Measurements from ENCODE around the gene MCF2L2. TPM values are rescaled to one million over a fixed set of nuclear protein-coding genes. Genes with fewer than 3 reads are reported as not detected.

The MCF2L2 gene, protein sequence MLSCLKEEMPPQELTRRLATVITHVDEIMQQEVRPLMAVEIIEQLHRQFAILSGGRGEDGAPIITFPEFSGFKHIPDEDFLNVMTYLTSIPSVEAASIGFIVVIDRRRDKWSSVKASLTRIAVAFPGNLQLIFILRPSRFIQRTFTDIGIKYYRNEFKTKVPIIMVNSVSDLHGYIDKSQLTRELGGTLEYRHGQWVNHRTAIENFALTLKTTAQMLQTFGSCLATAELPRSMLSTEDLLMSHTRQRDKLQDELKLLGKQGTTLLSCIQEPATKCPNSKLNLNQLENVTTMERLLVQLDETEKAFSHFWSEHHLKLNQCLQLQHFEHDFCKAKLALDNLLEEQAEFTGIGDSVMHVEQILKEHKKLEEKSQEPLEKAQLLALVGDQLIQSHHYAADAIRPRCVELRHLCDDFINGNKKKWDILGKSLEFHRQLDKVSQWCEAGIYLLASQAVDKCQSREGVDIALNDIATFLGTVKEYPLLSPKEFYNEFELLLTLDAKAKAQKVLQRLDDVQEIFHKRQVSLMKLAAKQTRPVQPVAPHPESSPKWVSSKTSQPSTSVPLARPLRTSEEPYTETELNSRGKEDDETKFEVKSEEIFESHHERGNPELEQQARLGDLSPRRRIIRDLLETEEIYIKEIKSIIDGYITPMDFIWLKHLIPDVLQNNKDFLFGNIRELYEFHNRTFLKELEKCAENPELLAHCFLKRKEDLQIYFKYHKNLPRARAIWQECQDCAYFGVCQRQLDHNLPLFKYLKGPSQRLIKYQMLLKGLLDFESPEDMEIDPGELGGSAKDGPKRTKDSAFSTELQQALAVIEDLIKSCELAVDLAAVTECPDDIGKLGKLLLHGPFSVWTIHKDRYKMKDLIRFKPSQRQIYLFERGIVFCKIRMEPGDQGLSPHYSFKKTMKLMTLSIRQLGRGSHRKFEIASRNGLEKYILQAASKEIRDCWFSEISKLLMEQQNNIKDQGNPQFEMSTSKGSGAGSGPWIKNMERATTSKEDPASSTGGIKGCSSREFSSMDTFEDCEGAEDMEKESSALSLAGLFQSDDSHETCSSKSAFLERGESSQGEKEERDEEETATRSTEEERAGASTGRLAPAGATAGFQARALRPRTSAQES
- total RNA-seq (2022; extraction: Qiagen RNA extraction; ENCODE audit: low read depth) = 0.07 to 0.55 TPM (median 0.13 TPM) in 4 of 5 replicates, not detected in the other

DNA sequence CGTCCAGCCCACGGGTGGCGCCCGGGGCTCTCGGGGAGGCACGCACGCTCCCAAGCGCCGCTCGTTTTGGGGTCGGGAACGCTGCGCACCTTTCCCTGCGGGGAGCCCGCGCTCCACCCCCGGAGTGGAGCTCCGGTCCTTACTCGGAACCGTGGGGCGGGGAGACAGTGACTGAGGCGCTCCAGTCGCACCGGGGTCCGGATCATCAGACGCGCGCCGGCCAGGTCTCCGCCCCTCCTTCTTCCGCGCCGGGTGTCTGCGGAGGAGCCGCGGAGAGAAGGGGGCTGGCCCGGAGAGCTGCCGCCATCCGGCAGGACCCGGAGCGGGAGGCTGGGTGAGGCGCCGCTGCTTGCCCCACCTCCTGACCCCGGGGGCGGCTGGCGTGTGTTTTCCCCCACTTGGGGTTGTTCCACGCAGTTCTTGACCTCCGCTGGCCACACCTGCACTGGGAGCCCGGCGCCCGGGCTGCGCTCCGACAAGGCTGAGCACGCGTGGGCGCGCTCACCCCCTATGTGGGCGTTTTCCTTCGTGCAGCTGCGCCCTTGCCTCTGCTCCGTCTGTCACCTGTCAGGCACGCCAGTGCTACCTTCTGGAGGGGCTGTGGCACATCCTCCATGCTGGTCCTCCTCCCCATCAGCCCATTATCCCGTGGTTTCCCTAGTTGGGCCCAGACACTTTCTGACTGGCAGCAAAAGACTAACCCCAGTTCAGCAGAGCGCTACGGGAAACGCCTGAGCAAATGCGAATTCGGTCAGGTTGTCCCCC is at the start of gene MCF2L2:
MCF2L2 (minus strand) TSS at position 173 of the 765 bp plus-strand sequence. CDS start 642 bp downstream, outside the sequence.

GRCh38 chr3:183252973-183253527 is 175.4 kb downstream of the MCF2L2 start, which contains the start of gene B3GNT5:
Gene B3GNT5 (plus strand): TSS chr3:183253253. CDS start chr3:183269799, 16,546 bp downstream.

Other genes starting within 250 kb of the MCF2L2 start
- gene B3GNT5, start 175.4 kb downstream of the MCF2L2 start, total RNA-seq (2022; extraction: Qiagen RNA extraction; ENCODE audit: low read depth) = 12.7 to 17.8 TPM (median 16.2 TPM) in 5 replicates
- gene KLHL6, start 127.1 kb upstream of the MCF2L2 start, total RNA-seq (2022; extraction: Qiagen RNA extraction; ENCODE audit: low read depth) = 0.02 TPM in 1 of 5 replicates, not detected in the others
- 5.8 to 8.3 TPM (median 7.6 TPM) in 5 replicates for gene KLHL24, start 207.0 kb upstream of the MCF2L2 start, total RNA-seq (2022; extraction: Qiagen RNA extraction; ENCODE audit: low read depth)

All from A549 treated with GW870086 at 1 μM for 4 hours (cell line).